Mammary epithelial cell (primary cell): ENCODE measurements around the gene DIO1.

Source experiments
- CTCF ChIP-seq, 2 donors: IDR thresholded peaks in 1 of 2; conservative IDR thresholded peaks in 1 of 2; 2 replicates each; pipeline ENCODE4 v1.5.1; 2011 to 2012; ENCODE audit warnings: inconsistent platforms in 2 of 2, low read length in 2 of 2, mild to moderate bottlenecking in 2 of 2, control low read depth in 1 of 2, low read depth in 1 of 2; ENCODE audit not compliant: insufficient read depth in 1 of 2; ENCODE audit errors: extremely low read depth in 1 of 2
- EZH2 ChIP-seq: IDR thresholded peaks from 2 replicates; pipeline ENCODE4 v1.6.1; 2012; ENCODE audit warnings: low read length, inconsistent platforms, borderline replicate concordance

- no peak for TF ChIP-seq CTCF (conservative IDR thresholded peaks at IDR 0.05 in 1 of 2, IDR thresholded peaks at IDR 0.05 in 1 of 2; ENCODE audit: extremely low read depth in 1 of 2, insufficient read depth in 1 of 2, low read depth in 1 of 2, low read length in 2 of 2)
- TF ChIP-seq EZH2 = no peak
Observed at GRCh38 chr1:53891018-53891417, 3.0 kb upstream of the DIO1 start.
